SHP77 (cell line): ENCODE measurements around the gene LSP1.
"Not testable (repeated sequence)": the region's sequence is repeated elsewhere in the genome, so short reads cannot be mapped to it uniquely, and the experiment has no call there.

Experiments
- DNase-seq, 2 experiments: peaks; one replicate each; lab custom pipeline; 2025; lab: John Stamatoyannopoulos, UW

Gene LSP1

GRCh38 chr11:1928891-1929541 is 76.1 kb downstream of the LSP1 start:
- DNase-seq: no peak

GRCh38 chr11:1929621-1930461 is 77.0 kb downstream of the LSP1 start:
- DNase-seq: no peak

- DNase-seq: no peak
These were observed 77.6 kb downstream of the LSP1 start for GRCh38 chr11:1930462-1930830.

- no peak for DNase-seq
These were observed 78.6 kb downstream of the LSP1 start for GRCh38 chr11:1931341-1932104.

- no peak for DNase-seq
These were observed 79.2 kb downstream of the LSP1 start for GRCh38 chr11:1932105-1932480.

GRCh38 chr11:1932681-1933080 is 79.8 kb downstream of the LSP1 start:
- DNase-seq: no peak

- no peak for DNase-seq
These were observed 80.8 kb downstream of the LSP1 start for GRCh38 chr11:1933416-1934334.

GRCh38 chr11:1934335-1935155 is 81.7 kb downstream of the LSP1 start:
- no peak for DNase-seq

- DNase-seq: no peak
These were observed 82.5 kb downstream of the LSP1 start for GRCh38 chr11:1935156-1936071.

GRCh38 chr11:1936072-1936780 is 83.3 kb downstream of the LSP1 start:
- no peak for DNase-seq

- no peak for DNase-seq
These were observed 84.1 kb downstream of the LSP1 start for GRCh38 chr11:1936781-1937615.

- DNase-seq: no peak
These were observed 84.9 kb downstream of the LSP1 start for GRCh38 chr11:1937616-1938342.

- DNase-seq: no peak
These were observed 85.6 kb downstream of the LSP1 start for GRCh38 chr11:1938343-1939005.

- DNase-seq: no peak
These were observed 86.2 kb downstream of the LSP1 start for GRCh38 chr11:1939006-1939625.

GRCh38 chr11:1939788-1940187 is 86.9 kb downstream of the LSP1 start:
- DNase-seq: not testable (repeated sequence)
